ENCODE measurements around the gene TBC1D4. TPM values are rescaled to one million over a fixed set of nuclear protein-coding genes. Genes with fewer than 3 reads are reported as not detected.

Gene TBC1D4
- total RNA-seq, 2 donors from 2014 or later = 64.3 to 162 TPM

- no peaks in the 10 kb centered on the region for H3K27me3 ChIP-seq
- DNase-seq (ENCODE audit: low spot score) = no peak
- H3K9me3 ChIP-seq = no peaks in the 10 kb centered on the region
- H3K27ac ChIP-seq = no peak overlapping the region
- no peak overlapping the region for H3K4me3 ChIP-seq
- H3K4me1 ChIP-seq = peaks cover 0 to 14% of the 10 kb centered on the region in 2 donors
- H3K36me3 ChIP-seq = peaks cover 8% of the 10 kb centered on the region
- TF ChIP-seq CTCF (IDR thresholded peaks at IDR 0.05) = no peak
Measured at GRCh38 chr13:75330770-75331169, 151.2 kb downstream of the TBC1D4 start.

GRCh38 chr13:75329723-75330122, 152.2 kb downstream of the TBC1D4 start:
- Histone ChIP-seq H3K9me3 (no peaks in the 10 kb centered on the region), H3K36me3 (peaks cover under 1% of the 10 kb centered on the region), H3K27me3 (no peaks in the 10 kb centered on the region), H3K27ac (no peak overlapping the region), H3K4me1 (peaks cover 0 to 14% of the 10 kb centered on the region in 2 donors), H3K4me3 (no peak overlapping the region)
- TF ChIP-seq CTCF (IDR thresholded peaks at IDR 0.05) = no peak
- no peak for DNase-seq (ENCODE audit: low spot score)

GRCh38 chr13:75329097-75329496, 152.9 kb downstream of the TBC1D4 start:
- TF ChIP-seq CTCF (IDR thresholded peaks at IDR 0.05) = no peak
- Histone ChIP-seq H3K9me3 (no peaks in the 10 kb centered on the region), H3K4me3 (no peak overlapping the region), H3K27ac (no peak overlapping the region), H3K27me3 (no peaks in the 10 kb centered on the region), H3K36me3 (no peaks in the 10 kb centered on the region), H3K4me1 (peaks cover 0 to 14% of the 10 kb centered on the region in 2 donors)
- no peak for DNase-seq (ENCODE audit: low spot score)

- no peak overlapping the region for H3K4me3 ChIP-seq
- H3K27ac ChIP-seq = peak overlapping the region; percentile 54 to 68
- peaks cover 0 to 14% of the 10 kb centered on the region in 2 donors for H3K4me1 ChIP-seq
- H3K27me3 ChIP-seq = no peaks in the 10 kb centered on the region
- H3K36me3 ChIP-seq = no peaks in the 10 kb centered on the region
- TF ChIP-seq CTCF (IDR thresholded peaks at IDR 0.05) = no peak
- H3K9me3 ChIP-seq = no peaks in the 10 kb centered on the region
- DNase-seq (ENCODE audit: low spot score) = no peak
Measured at GRCh38 chr13:75327135-75327510, 154.8 kb downstream of the TBC1D4 start.

- no peak for TF ChIP-seq CTCF (IDR thresholded peaks at IDR 0.05)
- no peak for DNase-seq (ENCODE audit: low spot score)
- H3K4me1 ChIP-seq = peaks cover 0 to 14% of the 10 kb centered on the region in 2 donors
- no peaks in the 10 kb centered on the region for H3K9me3 ChIP-seq
- no peaks in the 10 kb centered on the region for H3K36me3 ChIP-seq
- H3K27me3 ChIP-seq = no peaks in the 10 kb centered on the region
- H3K27ac ChIP-seq = peak overlapping the region; percentile 54 to 68
- H3K4me3 ChIP-seq = peak overlapping the region in 1 of 2 donors; percentile 28
Measured at GRCh38 chr13:75326173-75327134, 155.5 kb downstream of the TBC1D4 start.

Data from right atrium auricular region (tissue), 2 donors.